ENCODE measurements around the gene RIMS1. TPM values are rescaled to one million over a fixed set of nuclear protein-coding genes. Genes with fewer than 3 reads are reported as not detected.

Gene RIMS1
- total and polyA plus RNA-seq, 2 donors (not counting 3 experiments of a cell fraction or from before 2014, with no cell fraction given): 0.15 TPM; not detected in 1

GRCh38 chr6:71994705-71995271 lies 108.4 kb downstream of the RIMS1 start:
- H3K4me3 ChIP-seq (replicated peaks in 1 of 3; ENCODE audit: insufficient read depth in 1 of 3, low read depth in 1 of 3, low read length in 3 of 3): no peak overlapping the region
- H3K9me1 ChIP-seq (replicated peaks; ENCODE audit: control insufficient read depth, extremely low read depth, insufficient read depth, low read length): no peaks in the 10 kb centered on the region
- H3K4me2 ChIP-seq (ENCODE audit: insufficient read depth, low read length): no peak overlapping the region
- no TSS peak for BruUV-seq (replicated peaks)
- ChIA-PET CTCF (no interaction called here), POLR2A (no interaction called here)
- H3K79me2 ChIP-seq (ENCODE audit: control insufficient read depth, insufficient read depth, low read length): no peaks in the 10 kb centered on the region
- dilution Hi-C loops (cut with MboI; ENCODE audit: extremely low pct_ligation_motif_present, low sequenced_read_pairs): no loop called here
- no peaks in the 10 kb centered on the region for H4K20me1 ChIP-seq (replicated peaks; ENCODE audit: control insufficient read depth, extremely low read depth, insufficient read depth, low read length)
- H3K4me1 ChIP-seq (ENCODE audit: control insufficient read depth, extremely low read depth, insufficient read depth, low read length): no peaks in the 10 kb centered on the region
- H3K27me3 ChIP-seq (ENCODE audit: control insufficient read depth in 2 of 2, insufficient read depth in 2 of 2, low read length in 2 of 2): no peaks in the 10 kb centered on the region
- H3K9ac ChIP-seq (replicated peaks; ENCODE audit: extremely low read depth, insufficient read depth, low read length): no peak overlapping the region
- no peak for TF ChIP-seq POLR2AphosphoS5 (IDR thresholded peaks at IDR 0.05; ENCODE audit: insufficient read depth, low read depth, low read length)
- no peak for TF ChIP-seq GATA2 (IDR thresholded peaks at IDR 0.05; ENCODE audit: insufficient read depth, insufficient read length, low read depth, low read length)
- no peak for TF ChIP-seq CTCF (IDR thresholded peaks at IDR 0.05; ENCODE audit: extremely low read depth in 1 of 2, insufficient read depth in 1 of 2, low read depth in 1 of 2, low read length in 2 of 2)
- no peak for TF ChIP-seq MAX (IDR thresholded peaks at IDR 0.05; ENCODE audit: insufficient read depth, insufficient read length)
- TF ChIP-seq JUN (IDR thresholded peaks at IDR 0.05; ENCODE audit: borderline replicate concordance, insufficient read depth, insufficient read length, low read depth): no peak
- no peak for TF ChIP-seq FOS (IDR thresholded peaks at IDR 0.05; ENCODE audit: borderline replicate concordance, insufficient read depth, low read length)
- no peak for TF ChIP-seq POLR2A (IDR thresholded peaks at IDR 0.05; ENCODE audit: low read depth, low read length)
- no peak for TF ChIP-seq MYC (IDR thresholded peaks at IDR 0.05; ENCODE audit: low read depth, low read length)
- TF ChIP-seq EZH2 (IDR thresholded peaks at IDR 0.05; ENCODE audit: borderline replicate concordance, low read depth, low read length, severe bottlenecking): no peak
- intact Hi-C loops (cut with micrococcal nuclease): no loop called here
- H3K27ac ChIP-seq (ENCODE audit: insufficient read depth, low read depth, low read length): no peak overlapping the region
- no peaks in the 10 kb centered on the region for H3K9me3 ChIP-seq (replicated peaks; ENCODE audit: control insufficient read depth, insufficient read depth, low read length)
- no peak overlapping the region for H2AFZ ChIP-seq (ENCODE audit: low read depth, low read length)
- FAIRE-seq (no peak), DNase-seq (ENCODE audit: low read depth, low spot score) (no peak)
- H3K36me3 ChIP-seq (ENCODE audit: control insufficient read depth in 2 of 2, extremely low read depth in 1 of 2, insufficient read depth in 2 of 2, low read length in 2 of 2): no peaks in the 10 kb centered on the region
